ENCODE measurements around the gene SLC35E3. TPM values are rescaled to one million over a fixed set of nuclear protein-coding genes. Genes with fewer than 3 reads are reported as not detected.

The SLC35E3 gene
- total RNA-seq, 4 donors from 2014 or later, result 2.9 to 23.1 (median 3.6) TPM

DNA sequence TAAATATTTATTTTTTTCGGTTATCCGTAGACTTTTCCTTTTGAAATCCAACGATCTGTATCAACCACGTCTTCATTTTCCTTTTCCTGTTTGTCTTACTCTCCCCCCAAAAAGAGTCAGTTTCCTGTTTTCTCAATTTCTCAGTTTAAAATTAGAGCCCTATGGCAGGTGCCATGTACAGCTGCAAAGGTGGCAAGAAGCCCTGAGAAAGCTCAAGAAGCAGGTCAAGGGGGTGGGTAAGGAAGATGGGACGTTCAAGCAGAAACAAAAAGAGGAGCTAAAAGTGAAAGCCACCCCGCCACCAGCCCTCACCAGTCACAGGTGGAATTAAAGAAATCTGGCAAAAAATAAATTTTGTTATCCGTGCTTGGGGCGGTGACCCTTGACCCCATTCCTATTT lies 26.7 kb downstream of the SLC35E3 start:
- TF ChIP-seq POLR2A (IDR thresholded peaks at IDR 0.05) (no peak), EP300 (IDR thresholded peaks at IDR 0.05) (no peak)
- TF ChIP-seq, protein P1, sequence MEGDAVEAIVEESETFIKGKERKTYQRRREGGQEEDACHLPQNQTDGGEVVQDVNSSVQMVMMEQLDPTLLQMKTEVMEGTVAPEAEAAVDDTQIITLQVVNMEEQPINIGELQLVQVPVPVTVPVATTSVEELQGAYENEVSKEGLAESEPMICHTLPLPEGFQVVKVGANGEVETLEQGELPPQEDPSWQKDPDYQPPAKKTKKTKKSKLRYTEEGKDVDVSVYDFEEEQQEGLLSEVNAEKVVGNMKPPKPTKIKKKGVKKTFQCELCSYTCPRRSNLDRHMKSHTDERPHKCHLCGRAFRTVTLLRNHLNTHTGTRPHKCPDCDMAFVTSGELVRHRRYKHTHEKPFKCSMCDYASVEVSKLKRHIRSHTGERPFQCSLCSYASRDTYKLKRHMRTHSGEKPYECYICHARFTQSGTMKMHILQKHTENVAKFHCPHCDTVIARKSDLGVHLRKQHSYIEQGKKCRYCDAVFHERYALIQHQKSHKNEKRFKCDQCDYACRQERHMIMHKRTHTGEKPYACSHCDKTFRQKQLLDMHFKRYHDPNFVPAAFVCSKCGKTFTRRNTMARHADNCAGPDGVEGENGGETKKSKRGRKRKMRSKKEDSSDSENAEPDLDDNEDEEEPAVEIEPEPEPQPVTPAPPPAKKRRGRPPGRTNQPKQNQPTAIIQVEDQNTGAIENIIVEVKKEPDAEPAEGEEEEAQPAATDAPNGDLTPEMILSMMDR (IDR thresholded peaks at IDR 0.05), result no peak
- no peak for DNase-seq (ENCODE audit: low spot score in 2 of 2)
- 78 to 80% methylated on average over 8 of the region's 8 CpGs for WGBS, 2 donors

DNA sequence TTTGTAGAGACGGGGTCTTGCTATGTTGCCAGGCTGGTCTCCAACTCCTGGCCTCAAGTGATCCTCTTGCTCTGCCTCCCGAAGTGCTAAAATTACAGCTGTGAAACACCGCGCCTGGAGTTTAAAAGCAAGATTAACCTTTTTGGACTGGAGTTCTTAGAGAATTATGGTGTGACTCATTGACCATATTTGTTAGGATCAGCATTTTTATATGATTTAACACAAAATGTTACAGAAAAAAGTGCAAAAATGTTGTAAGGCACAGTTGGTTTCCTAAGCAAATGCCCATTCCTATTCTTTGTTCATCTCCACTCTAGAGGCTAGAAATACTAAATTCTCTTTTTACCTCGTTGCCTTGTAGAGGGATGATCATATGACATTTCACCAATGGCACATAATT lies 27.6 kb downstream of the SLC35E3 start:
- 88 to 91% methylated on average over 5 of the region's 5 CpGs for WGBS, 2 donors
- TF ChIP-seq, protein P1 (IDR thresholded peaks at IDR 0.05), result no peak
- TF ChIP-seq EP300 (IDR thresholded peaks at IDR 0.05) (no peak), POLR2A (IDR thresholded peaks at IDR 0.05) (no peak)
- Histone ChIP-seq H3K4me1 (no peaks in the 10 kb centered on the region), H3K36me3 (peaks cover 0 to 13% (median 0%) of the 10 kb centered on the region in 3 donors), H3K4me3 (no peak overlapping the region), H3K27ac (no peak overlapping the region), H3K9me3 (no peaks in the 10 kb centered on the region), H3K27me3 (no peaks in the 10 kb centered on the region)
- no peak for DNase-seq (ENCODE audit: low spot score in 2 of 2)

More for the DNA sequence above, 26.7 kb downstream of the SLC35E3 start:
- Histone ChIP-seq H3K27ac (no peak overlapping the region), H3K27me3 (no peaks in the 10 kb centered on the region), H3K36me3 (peaks cover 0 to 18% (median 0%) of the 10 kb centered on the region in 3 donors), H3K4me3 (no peak overlapping the region), H3K9me3 (no peaks in the 10 kb centered on the region), H3K4me1 (no peaks in the 10 kb centered on the region)

DNA sequence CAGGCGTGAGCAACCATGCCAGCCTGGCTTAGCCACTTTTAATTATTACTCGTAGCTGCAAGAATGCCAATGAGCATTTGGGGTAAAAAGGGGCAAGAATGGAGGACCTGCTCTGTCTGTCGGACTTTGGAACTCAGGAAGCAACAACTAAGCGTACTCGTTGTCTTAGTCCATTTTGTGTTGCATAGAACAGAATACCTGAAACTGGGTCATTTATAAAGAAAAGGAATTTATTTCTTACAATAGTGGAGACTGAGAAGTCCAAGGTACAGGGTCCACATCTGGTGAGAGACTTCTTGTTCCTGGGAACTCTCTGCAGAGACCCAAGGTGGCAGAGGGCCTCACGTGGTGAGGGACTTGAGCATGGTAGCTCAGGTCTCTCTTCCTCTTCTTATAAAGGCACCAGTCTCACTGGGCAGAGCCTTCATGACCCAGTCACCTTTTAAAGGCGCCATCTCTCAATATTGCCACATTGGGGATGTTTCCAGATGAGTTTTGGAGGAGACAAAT lies 29.2 kb downstream of the SLC35E3 start:
- no peaks in the 10 kb centered on the region for H3K9me3 ChIP-seq
- 95% methylated on average over 7 of the region's 7 CpGs for WGBS, 2 donors
- no peak for DNase-seq (ENCODE audit: low spot score in 2 of 2)

DNA sequence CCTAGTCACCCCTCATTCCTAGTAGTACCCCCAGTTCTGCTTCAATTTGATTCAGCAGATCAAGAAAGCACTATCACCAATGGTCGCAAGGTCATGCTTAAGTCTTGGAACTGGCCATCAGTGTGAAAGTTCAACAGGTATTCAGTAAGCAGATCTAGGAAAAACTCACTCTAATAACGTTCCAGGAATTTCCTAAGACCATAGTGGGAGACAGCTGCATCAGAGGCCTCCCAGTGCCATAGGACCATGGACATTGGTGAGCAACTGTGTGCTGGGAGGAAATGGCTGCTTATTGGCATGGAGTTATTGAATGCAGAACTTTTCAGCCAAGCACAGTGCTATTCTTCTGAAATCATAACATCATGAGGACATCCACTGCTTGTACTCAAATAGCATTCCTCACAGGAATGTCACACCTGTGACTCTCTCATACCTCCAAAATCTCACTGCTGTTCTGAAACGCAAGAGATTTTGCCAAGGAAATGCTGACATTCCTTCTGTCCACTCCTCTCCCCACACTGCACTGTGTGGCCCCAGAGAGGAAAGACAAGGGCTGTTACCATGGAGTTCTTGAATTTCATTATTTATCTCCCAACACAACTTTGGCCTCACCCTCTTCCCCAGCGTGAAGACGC lies 31.1 kb downstream of the SLC35E3 start:
- 79 to 86% methylated on average over 5 of the region's 5 CpGs for WGBS, 2 donors
- H3K4me1 ChIP-seq, result no peaks in the 10 kb centered on the region
- no peaks in the 10 kb centered on the region for H3K27me3 ChIP-seq
- no peak for DNase-seq (ENCODE audit: low spot score in 2 of 2)
- no peak overlapping the region for H3K4me3 ChIP-seq
- H3K36me3 ChIP-seq, result peaks cover 0 to 8% (median 0%) of the 10 kb centered on the region in 3 donors
- TF ChIP-seq POLR2A (IDR thresholded peaks at IDR 0.05) (no peak), EP300 (IDR thresholded peaks at IDR 0.05) (no peak)
- TF ChIP-seq, protein P1 (IDR thresholded peaks at IDR 0.05), result no peak
- H3K27ac ChIP-seq, result no peak overlapping the region
- H3K9me3 ChIP-seq, result no peaks in the 10 kb centered on the region

More for the DNA sequence above, 29.2 kb downstream of the SLC35E3 start:
- Histone ChIP-seq H3K4me1 (no peaks in the 10 kb centered on the region), H3K27me3 (no peaks in the 10 kb centered on the region), H3K36me3 (peaks cover 0 to 8% (median 0%) of the 10 kb centered on the region in 3 donors), H3K27ac (no peak overlapping the region), H3K4me3 (no peak overlapping the region)
- TF ChIP-seq EP300 (IDR thresholded peaks at IDR 0.05) (no peak), POLR2A (IDR thresholded peaks at IDR 0.05) (no peak)
- TF ChIP-seq, protein P1 (IDR thresholded peaks at IDR 0.05), result no peak

DNA sequence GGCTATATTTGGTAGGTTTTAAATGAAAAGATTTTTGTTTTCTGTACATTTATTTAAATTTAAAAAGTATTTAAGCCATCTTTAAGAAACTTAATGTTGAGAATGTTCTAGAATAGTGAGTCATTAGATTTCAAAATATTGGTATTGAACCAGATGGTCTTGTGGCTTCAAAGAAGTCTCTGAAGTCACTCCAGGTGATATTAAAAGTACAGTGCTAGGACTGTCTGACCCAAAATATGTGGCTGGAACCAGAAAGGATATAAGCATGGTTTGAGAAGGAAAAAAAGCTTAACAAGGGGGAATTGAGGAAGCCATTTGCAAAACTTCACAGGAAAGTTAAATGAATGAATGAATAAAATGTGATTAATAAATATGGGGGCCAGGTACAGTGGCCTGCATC lies 33.3 kb downstream of the SLC35E3 start:
- no peak for TF ChIP-seq POLR2A (IDR thresholded peaks at IDR 0.05)
- TF ChIP-seq, protein P1 (IDR thresholded peaks at IDR 0.05), result no peak
- no peak overlapping the region for H3K4me3 ChIP-seq
- peaks cover 0 to 8% (median 0%) of the 10 kb centered on the region in 3 donors for H3K36me3 ChIP-seq
- no peak overlapping the region for H3K27ac ChIP-seq
- no peaks in the 10 kb centered on the region for H3K9me3 ChIP-seq
- H3K27me3 ChIP-seq, result no peaks in the 10 kb centered on the region
- DNase-seq (ENCODE audit: low spot score in 2 of 2), result no peak
- no peaks in the 10 kb centered on the region for H3K4me1 ChIP-seq
